HG02970 (cell line): Measurements from ENCODE around the gene ZNF850.
A peak's percentile ranks its signal among the peaks of the same experiment; 100 is the strongest.
"Not testable (repeated sequence)": the region's sequence is repeated elsewhere in the genome, so short reads cannot be mapped to it uniquely, and the experiment has no call there.

Experiments used
- ATAC-seq: cut with Tn5 transposase; IDR thresholded peaks from one replicate; pipeline ENCODE4 v1.9.1; 2021; ENCODE audit warnings: mild to moderate bottlenecking, moderate library complexity, moderate number of reproducible peaks; ENCODE audit not compliant: unreplicated experiment, low FRiP score

Gene ZNF850

DNA sequence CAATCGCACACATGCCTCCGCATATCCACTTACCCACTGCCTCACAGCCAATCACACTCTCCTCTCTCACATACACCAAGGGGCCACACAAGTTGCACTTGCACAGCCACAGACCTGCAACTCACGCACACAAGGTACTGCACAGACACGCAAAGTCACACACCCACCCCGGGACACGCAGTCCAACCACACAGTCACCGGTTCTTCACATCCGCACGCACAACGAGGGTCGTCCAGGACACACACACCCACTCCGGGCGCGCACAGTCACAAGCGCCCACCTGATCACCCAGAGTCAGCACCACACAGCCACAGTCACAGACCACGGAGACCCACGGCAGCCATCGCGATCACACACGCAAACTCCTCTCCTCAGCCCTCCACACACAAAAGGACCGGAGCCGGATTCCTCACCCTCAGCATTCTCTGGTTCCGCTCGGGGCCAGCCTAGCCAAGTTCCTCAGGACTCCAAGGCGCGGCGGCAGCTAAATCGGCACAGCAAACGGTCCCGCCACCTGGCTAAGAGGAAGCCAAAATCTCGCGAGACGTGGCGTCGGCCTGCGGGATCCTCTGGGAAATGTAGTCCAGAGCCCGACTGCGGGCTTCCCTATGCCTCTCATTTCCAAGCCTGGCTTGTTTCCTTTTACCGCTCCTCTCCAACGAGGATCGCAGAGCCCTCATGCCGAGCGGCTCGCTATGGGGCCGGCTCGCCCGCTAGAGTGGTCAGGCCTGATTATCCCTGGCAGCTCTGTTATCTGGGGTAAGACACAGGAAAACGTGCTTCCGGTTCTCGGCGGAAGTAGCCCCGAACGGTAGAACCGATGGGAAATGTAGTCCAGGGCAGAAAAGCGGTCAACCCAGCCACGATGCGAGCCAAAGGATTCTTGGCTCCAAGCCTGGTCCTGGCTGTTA, at the start of gene ZNF850:
ZNF850 (minus strand) TSS at position 497 of the 912 bp plus-strand sequence. CDS start 10,201 bp downstream, outside the sequence.
- peak; percentile 95 for ATAC-seq

DNA sequence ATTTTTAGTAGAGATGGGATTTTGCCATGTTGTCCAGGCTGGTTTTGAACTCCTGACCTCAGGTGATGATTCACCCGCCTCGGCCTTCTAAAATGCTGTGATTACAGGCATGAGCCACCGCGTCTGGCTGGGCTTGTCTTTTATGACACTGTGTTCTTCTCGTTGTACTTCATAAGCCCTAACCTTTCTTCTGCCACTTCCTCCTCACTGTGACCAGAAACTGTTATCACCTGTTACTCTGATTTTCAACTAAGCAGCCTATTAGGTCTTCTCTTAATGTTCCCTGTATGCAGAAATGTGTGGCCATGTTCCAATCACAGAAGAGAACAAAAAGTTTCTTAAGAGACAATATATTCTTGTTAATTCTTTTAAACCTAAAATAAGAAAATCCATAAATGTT, 49.2 kb upstream of the ZNF850 start:
- no peak for ATAC-seq

DNA sequence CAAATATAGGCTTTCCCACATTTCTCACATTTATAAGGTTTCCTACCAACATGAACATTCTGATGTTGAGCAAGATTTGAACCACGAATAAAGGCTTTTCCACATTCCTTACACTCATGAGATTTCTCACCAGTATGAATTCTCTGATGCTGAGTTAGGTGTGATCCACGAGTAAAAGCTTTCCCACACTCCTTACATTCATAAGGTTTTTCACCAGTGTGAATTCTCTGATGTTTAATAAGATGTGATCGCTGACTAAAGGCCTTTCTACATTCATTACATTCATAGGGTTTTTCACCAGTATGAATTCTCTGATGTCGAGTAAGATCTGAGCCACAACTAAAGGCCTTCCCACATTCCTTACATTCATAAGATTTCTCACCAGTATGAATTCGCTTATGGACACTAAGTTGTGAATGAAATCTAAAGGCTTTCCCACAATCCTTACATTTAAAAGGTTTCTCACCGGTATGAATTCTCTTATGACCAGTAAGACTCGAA, 46.6 kb upstream of the ZNF850 start:
- ATAC-seq: no peak

GRCh38 chr19:36807029-36807428, 34.4 kb upstream of the ZNF850 start:
- ATAC-seq: no peak

- ATAC-seq: no peak
Measured at GRCh38 chr19:36805364-36805763, 32.8 kb upstream of the ZNF850 start.

GRCh38 chr19:36797786-36798108, 25.1 kb upstream of the ZNF850 start:
- no peak for ATAC-seq

DNA sequence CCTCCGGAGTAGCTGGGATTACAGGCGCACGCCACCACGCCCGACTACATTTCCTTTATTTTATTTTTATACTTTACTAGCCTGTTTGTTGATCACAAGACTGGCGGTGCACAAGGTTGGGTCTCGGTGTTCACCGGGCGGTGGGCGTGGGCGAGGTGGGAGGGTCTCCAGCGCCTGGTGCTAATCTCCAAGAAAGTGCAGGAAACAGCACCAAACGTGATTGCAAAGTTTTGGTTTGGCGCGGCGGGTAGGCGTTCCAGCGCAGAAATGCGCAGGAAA, 24.0 kb upstream of the ZNF850 start:
- ATAC-seq: no peak

DNA sequence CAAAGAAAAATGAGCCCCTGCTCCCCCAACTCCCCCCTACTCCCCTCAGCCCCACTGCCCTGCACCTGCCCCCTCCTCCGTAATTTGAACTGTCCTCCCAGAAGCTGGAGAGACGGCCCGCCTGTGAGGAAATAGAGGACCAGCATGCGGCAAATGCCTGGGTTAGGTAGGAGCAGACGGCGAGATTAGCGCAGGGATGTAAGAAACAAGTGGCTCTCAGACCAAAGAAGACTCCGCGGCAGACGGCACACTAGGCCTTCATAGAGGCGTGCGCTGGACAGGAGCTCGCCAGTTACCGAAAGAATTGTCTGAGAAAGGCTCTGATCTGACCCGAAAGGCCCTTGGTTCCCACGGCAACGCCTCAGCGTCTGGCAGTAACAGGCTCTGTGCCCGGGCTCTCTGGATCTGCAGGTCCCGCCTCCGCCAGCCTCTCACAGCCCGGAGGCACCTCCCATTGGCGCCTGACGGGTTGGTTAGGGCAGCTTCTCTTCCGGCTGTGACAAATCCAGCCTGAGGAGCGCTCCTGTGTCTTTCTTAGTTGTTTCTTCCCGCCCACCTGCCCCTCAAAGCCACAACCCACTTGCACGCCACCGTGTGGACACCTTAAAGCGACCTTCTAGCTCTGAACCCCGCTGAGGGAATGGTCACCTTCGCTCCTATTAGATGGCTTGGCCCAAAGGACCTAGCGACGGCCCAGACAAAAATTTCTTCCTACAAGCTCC, 19.0 kb upstream of the ZNF850 start:
- not testable (repeated sequence) for ATAC-seq

GRCh38 chr19:36775768-36776167, 3.2 kb upstream of the ZNF850 start:
- no peak for ATAC-seq

DNA sequence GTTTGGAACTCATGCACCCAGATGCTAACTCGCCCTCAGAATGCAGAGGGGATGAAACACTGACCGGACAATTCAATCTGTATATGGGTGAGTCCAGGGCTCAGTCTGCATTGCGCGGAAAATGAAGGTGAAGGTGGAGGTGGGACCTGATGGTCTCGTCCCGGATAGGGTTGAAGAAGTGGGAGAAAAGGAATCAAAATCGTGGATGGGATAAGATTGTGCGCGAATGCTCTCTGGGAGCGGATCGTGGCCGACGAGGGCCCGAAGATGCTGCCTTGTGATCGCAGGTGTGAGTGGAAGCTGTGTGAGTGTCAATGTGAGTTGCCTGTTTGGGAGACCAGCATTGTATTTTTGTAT, 594 bp upstream of the ZNF850 start:
- no peak for ATAC-seq

GRCh38 chr19:36771261-36772231, 1.1 kb downstream of the ZNF850 start:
- ATAC-seq: no peak

DNA sequence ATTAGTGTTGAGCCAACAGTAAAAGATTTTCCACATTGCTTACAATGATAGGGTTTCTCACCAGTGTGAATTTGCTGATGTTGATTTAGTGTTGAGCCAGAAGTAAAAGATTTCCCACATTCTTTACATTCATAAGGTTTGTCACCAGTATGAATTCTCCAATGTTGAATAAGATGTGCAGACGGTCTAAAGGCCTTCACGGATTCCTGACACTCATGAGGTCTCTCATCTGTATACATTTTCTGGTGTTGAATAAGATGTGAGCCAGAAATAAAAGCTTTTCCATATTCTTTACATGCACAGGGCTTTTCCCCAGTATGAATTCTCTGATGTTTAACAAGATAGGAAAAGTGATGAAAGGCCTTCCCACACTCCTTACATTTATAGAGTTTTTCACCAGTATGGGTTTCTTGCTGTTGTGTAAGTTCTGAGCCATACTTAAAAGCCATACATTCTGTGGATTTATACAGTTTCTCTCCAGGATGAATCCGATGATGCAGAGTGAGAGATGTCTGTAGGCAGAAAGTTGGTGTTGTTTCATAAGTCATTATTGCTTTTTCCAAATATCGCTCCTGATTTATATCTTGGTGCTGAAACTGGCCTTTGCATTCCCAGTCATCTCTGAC, 22.4 kb downstream of the ZNF850 start:
- ATAC-seq: no peak

GRCh38 chr19:36749613-36750012, 23.0 kb downstream of the ZNF850 start:
- ATAC-seq: not testable (repeated sequence)

DNA sequence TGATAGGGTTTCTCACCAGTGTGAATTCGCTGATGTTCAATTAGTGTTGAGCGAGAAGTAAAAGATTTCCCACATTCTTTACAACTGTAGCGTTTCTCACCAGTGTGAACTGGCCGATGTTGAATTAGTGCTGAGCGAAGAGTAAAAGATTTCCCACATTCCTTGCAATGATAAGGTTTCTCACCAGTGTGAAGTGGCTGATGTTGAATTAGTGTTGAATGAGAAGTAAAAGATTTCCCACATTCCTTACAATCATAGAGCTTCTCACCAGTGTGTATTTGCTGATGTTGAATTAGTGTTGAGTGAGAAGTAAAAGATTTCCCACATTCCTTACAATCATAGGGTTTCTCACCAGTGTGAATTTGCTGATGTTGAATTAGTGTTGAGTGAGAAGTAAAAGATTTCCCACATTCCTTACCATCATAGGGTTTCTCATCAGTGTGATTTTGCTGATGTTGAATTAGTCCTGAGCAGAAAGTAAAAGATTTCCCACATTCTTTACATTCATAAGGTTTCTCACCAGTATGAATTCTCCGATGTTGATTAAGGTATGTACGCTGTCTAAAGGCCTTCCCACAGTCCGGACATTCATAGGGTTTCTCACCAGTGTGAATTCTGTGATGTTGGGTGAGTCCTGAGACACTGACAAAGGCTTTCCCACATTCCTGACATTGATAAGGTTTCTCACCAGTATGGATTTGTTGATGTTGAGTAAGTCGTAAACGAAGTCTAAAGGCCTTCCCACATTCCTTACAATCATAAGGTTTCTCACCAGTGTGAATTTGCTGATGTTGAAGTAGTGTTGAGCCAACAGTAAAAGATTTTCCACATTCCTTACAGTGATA, 24.0 kb downstream of the ZNF850 start:
- no peak for ATAC-seq

- ATAC-seq: no peak
Measured at GRCh38 chr19:36747750-36748149, 24.9 kb downstream of the ZNF850 start.

DNA sequence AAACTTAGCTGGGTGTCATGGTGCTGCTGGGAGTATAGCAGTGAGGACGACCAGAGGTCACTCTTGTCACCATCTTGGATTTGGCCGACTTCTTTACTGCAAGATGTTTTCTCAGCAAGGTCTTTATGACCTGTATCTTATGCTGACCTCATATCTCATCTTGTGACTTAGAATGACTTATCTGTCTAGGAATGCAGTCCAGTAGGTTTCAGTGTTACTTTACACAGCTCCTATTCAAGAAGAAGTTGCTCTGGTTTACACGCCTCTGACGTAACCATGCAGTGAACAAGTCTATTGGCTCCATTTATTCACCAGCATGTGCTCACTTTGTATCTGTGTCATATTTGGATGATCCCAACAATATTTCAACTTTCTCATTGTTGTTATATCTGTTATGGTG, 26.7 kb downstream of the ZNF850 start:
- no peak for ATAC-seq

GRCh38 chr19:36736166-36736565, 36.4 kb downstream of the ZNF850 start:
- ATAC-seq: not testable (repeated sequence)

DNA sequence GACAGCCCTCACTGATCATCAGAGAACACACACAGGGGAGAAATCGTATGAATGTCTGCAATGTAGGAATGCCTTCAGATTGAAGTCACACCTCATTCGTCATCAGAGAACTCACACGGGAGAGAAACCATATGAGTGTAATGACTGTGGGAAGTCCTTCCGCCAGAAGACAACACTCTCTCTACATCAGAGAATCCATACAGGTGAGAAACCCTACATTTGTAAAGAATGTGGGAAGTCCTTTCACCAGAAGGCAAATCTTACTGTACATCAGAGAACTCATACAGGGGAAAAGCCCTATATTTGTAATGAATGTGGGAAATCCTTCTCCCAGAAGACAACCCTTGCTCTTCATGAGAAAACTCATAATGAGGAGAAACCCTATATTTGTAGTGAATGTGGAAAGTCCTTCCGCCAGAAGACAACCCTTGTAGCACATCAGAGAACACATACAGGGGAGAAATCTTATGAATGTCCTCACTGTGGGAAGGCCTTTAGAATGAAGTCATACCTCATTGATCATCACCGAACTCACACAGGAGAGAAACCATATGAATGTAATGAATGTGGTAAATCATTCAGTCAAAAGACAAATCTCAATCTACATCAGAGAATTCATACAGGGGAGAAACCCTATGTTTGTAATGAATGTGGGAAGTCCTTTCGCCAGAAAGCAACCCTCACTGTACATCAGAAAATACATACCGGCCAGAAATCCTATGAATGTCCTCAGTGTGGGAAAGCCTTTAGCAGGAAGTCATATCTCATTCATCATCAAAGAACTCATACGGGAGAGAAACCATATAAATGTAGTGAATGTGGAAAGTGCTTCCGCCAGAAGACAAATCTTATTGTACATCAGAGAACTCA, 52.7 kb downstream of the ZNF850 start:
- ATAC-seq: no peak
